NOMO-1 treated with DMSO at 0.1 percent for 48 hours (cell line): ENCODE measurements around the gene LRRC57.
"Not testable (repeated sequence)": the region's sequence is repeated elsewhere in the genome, so short reads cannot be mapped to it uniquely, and the experiment has no call there.

ENCODE experiments used
- DNase-seq: peaks from one replicate; lab custom pipeline; 2025; ENCODE audit not compliant: unreplicated experiment; lab: John Stamatoyannopoulos, UW

LRRC57 gene

GRCh38 chr15:42548249-42549031, at the start of gene LRRC57, which contains the start of gene HAUS2:
Gene LRRC57, minus strand, starts transcription at chr15:42548793. Its CDS starts 359 bp downstream, at chr15:42548434.
Gene HAUS2, plus strand, starts transcription at chr15:42548838. Its CDS starts 35 bp downstream, at chr15:42548873.
- DNase-seq, result peak; percentile 65

DNA sequence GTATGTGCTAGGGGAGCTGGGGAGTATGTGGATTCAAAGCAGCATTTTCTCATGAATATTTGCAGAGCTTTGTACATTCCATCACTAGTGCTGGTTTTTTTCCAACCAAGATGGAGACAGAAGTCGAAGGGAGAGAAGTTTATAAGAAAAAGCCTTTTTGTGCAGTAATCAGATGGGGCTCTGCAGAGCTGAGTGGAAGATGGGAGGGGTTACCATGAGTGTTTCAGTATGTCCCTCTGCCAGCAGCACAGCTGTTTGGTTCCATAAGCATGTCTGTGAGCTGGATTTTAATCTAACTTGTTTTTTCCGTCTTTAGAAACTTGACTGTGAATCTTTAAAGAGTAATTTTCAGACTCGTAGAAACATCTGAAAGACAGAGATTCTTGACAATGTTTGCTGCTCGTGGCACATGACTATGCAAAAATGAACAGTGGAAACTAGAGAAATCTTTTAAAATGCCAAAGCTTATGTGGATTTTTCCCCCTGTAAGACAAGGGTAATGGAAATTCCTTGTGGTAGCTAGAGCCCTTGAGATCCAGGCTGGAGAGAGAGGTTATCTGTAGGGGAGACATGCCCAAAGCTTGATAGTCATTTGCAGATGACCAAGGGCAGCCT, 47.1 kb upstream of the LRRC57 start:
- no peak for DNase-seq

- no peak for DNase-seq
Observed at GRCh38 chr15:42594095-42594494, 45.5 kb upstream of the LRRC57 start.

- no peak for DNase-seq
Observed at GRCh38 chr15:42593143-42593542, 44.5 kb upstream of the LRRC57 start.

- DNase-seq, result no peak
Observed at GRCh38 chr15:42592716-42593115, 44.1 kb upstream of the LRRC57 start.

GRCh38 chr15:42591238-42591934, 42.8 kb upstream of the LRRC57 start:
- peak; percentile 5 for DNase-seq

DNA sequence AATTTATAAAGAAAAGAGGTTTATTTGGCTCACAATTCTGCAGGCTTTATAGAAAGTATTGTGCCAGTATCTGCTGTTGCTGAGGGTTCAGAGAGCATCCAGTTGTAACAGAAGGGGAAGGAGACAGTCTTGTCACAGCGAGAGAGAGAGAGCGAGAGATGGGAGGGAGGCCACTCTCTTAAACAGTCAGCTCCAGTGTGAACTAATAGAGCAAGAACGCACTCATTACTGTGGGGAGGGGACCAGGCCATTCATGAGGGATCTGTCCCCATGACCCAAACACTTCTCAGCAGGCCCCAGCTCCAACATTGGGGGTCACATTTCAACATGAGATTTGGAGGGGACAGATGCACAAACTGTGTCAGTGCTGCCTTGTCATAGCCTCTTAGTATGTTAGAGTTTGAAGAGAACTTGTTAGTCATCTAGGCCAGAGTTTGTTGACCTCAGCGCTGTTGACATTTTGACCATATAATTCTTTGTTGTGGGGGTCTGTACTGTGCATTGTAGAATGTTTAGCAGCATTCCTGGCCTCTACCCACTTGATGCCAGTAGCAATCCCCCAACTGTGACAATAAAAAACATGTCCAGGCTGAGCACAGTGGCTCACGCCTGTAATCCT, 42.1 kb upstream of the LRRC57 start:
- DNase-seq, result no peak

DNA sequence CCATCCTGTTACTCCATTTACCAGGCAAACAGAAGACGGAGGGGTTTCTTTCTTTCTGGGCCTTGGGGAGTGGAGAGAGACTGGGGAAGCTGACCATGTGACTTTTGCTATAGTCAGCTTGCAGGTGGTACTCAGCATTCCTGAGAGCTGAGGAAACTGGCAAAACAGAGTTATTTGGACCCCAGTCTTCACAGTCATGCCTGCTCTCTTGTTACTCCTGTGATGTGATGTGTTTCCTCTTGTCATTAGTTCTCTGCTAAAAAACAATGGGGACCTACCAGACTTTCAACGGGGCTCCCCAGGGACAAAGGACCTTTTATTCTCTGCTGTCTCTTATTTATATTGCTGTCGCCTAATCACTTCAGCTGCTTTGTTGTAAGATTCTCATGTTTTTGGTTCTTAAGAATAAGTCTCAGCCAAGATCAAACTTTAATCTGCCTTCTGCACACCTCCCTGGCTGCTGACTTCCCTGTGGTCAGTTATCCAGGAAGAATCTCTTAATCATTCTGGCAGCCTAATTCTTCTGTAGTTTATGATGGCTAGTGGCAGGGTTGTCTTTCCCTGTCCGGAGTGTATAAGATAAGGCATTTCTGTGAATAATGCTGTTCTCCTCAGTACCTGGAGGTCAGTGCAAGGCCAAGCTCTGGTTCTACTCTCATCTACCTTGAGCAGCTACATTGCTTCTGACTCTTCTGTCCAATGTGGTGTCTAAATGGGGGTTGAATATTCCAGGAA, 35.6 kb upstream of the LRRC57 start:
- no peak for DNase-seq

DNA sequence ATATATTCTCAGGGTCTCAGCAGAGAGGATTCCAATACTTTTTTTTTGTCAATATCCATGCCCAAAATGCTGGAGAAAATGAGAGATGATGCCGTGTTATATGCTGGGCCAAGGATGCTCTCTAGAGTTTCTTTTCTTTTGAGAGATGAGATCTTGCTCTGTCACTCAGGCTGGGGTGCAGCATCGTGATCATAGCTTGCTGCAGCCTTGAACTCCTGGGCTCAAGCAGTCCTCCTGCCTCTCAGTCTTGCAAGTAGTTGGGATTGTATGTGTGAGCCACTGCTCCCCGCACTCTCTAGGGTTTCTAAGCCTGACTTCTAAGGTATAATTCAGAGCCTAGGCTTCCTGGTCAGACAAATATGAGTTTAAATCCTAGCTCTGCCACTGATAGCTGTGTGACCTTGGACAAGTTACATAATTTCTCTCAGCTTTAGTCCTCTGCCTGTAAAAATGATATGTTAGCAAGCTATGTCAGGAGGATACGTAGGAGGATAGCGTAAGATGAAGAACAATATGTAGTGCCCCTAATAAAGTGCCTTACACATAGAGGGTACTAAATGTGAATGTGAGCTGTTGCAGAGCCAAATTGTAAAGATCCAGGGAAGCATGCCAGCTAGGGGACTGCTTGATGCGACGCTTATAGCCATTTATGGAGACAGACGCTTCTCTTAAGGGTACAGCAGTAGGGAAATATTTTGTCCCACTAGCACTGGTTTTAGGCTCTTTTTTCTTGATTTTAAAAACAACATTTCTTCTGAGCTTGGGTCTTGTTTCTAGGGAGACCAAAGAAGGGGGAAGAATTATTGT, 34.2 kb upstream of the LRRC57 start:
- no peak for DNase-seq

DNA sequence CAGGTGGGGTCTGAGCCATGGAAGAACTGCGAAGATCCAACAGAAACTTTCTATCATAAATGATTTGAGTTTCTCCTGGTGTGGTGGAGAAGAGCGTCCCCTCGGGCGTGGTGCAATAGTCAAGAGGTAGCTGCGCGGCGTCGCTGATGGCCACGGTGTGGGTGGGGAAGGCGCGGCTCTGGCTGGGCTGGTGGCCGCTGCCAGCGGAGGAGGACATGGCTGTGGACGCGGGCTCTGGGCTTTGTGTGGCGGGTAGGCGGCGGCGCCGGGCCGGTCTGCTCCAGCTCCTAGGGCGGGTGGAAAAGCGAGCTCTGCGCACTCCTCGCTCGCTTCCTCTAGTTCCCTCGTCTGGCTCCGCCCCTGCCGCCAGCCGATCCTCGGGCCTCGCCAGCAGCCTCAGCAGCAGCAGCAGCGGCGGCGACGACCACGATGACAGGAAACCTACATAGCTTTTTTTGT, 32.7 kb upstream of the LRRC57 start:
- peak; percentile 79 for DNase-seq

- no peak for DNase-seq
Observed at GRCh38 chr15:42578984-42579537, 30.5 kb upstream of the LRRC57 start.

DNA sequence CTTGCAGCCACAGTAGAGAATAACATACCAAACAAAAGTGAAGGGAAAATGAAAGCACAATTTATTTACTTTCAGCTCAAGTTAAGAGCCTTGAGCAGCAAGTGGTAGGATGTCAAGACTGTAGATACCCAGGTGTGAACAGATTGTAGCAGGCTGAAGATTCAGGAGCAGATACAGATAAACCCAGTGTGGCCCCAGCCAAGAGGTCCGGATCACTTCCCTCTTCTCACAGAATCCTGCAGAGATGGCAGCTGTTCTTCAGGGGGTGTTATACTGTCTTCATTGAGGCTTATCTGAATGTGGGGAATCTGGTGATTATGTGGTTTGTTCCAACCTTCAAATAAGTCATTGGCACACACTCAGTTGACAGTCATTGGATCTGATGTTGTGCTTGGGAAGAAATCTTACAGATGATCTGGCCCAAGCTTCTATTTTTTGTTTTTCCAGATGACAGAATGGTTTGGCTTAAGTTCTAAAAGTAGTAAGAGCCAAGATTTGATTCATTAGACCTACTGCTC, 29.0 kb upstream of the LRRC57 start:
- no peak for DNase-seq

GRCh38 chr15:42576776-42577175, 28.2 kb upstream of the LRRC57 start:
- no peak for DNase-seq

DNA sequence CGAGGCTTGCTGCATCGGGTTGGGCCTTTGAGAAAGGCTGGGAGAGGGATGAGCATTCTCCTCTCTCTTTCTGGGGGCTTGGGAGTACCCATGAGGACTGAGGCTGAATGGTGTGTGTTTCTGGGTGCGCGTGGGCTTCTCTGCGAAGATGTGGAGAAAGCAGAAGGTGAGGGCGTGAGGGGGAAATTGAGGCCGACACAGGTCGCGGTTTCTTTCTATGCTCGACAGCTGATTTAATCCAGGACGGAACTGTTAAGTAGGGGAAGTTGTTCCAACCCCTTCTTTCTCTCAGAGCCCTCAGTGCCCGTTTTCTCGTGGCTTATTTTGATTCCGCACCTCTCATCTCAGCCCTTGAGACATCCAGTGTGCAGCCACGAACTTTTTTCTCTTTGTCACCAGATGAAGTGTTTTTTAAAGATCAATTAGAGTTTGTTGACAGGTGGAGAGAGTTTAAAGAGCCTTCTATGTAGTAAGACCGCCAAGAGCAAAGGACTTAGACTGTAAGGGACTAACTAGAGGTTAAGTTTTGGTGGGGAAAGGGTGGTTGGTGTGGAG, 27.5 kb upstream of the LRRC57 start:
- no peak for DNase-seq

DNA sequence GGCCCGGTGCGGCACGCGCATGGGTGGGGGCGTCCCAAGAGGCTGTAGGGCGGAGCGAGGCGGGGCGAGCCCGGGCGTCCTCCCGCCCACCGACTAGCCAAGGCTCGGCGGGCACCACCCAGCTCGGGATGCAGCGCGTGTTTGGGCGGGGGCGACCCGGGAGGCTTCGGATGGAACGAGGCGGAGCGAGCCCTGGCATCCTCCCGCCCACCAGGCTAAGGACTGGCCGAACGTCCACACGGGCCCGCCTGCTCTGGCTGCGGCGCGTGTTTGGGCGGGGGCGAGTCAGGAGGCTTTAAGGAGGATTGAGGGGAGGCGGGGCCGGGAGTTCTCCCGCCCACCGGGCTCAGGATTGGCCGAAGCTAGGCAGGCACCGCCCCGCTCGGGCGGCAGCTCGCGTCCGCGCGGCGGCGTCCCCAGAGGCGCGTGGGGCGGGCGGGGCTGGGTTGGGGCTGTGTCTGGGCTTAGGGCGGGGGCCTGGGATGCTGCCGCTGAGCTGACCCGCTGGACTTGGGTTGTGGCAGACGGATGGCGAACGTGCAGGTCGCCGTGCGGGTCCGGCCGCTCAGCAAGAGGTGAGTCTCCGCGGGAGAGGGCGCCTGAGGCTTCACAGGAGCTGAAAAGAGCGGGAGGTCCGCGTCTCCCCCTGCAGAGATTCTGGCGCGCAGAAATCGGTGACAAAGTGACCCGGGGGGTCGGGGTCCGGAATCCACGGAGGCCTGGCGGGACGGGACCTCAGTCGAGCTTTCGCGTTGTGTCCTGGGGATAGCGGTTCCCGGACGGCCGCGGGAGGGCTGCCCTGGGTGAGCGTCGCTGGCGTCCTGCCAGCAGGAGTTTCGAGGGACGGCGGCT, 26.8 kb upstream of the LRRC57 start, which contains the start of gene STARD9:
STARD9 (plus strand) TSS at position 419 of the 852 bp plus-strand sequence; CDS start at position 529, 110 bp downstream.
- DNase-seq, result peak; percentile 97

- no peak for DNase-seq
Observed at GRCh38 chr15:42558739-42559138, 10.1 kb upstream of the LRRC57 start.

GRCh38 chr15:42556550-42557207, 8.1 kb upstream of the LRRC57 start:
- not testable (repeated sequence) for DNase-seq
